Chondrocyte (in vitro differentiated cells): ENCODE data around the gene RBMS1. TPM values are rescaled to one million over a fixed set of nuclear protein-coding genes. Genes with fewer than 3 reads are reported as not detected.

Source experiments
- DNase-seq: peaks from one replicate; pipeline ENCODE4 v3.0.0; 2021; ENCODE audit warnings: mixed read lengths, low spot score
- H3K27ac Mint-ChIP-seq: one replicate; pipeline ENCODE4 v1.8.0; 2021; ENCODE audit warnings: mild to moderate bottlenecking, moderate library complexity, mixed read lengths; ENCODE audit not compliant: unreplicated experiment
- H3K27me3 Mint-ChIP-seq: 2 replicates; pipeline ENCODE4 v1.8.0; 2021; ENCODE audit warnings: low read depth, mixed read lengths
- H3K36me3 Mint-ChIP-seq: 2 replicates; pipeline ENCODE4 v1.8.0; 2021; ENCODE audit warnings: low read depth, mixed read lengths
- H3K4me1 Mint-ChIP-seq: 2 replicates; pipeline ENCODE4 v1.8.0; 2021; ENCODE audit warnings: low read depth, mild to moderate bottlenecking, mixed read lengths
- H3K4me3 Mint-ChIP-seq: one replicate; pipeline ENCODE4 v1.8.0; 2021; ENCODE audit warnings: mild to moderate bottlenecking, moderate library complexity, mixed read lengths; ENCODE audit not compliant: unreplicated experiment
- H3K9me3 Mint-ChIP-seq: 2 replicates; pipeline ENCODE4 v1.8.0; 2021; ENCODE audit warnings: low read depth, mixed read lengths
- CTCF ChIP-seq: fragments of 200-600 bp; sonication (generic); IDR thresholded peaks from 2 replicates; pipeline ENCODE4 v1.5.0; 2021; ENCODE audit warnings: antibody characterized with exemption, mild to moderate bottlenecking, moderate library complexity
- total RNA-seq: library from RNA; stranded (reverse); gene quantifications from 3 replicates; pipeline ENCODE4 v1.2.1, GENCODE V29; 2021

Gene RBMS1
- total RNA-seq, 1 donor from 2014 or later = 133 TPM

- Mint-ChIP-seq H3K27ac (peak overlapping the region; percentile 64), H3K4me3 (no peak overlapping the region), H3K9me3 (no peaks in the 10 kb centered on the region), H3K4me1 (peaks cover 88% of the 10 kb centered on the region), H3K27me3 (no peaks in the 10 kb centered on the region), H3K36me3 (peaks cover 17% of the 10 kb centered on the region)
- no peak for DNase-seq
- no peak for TF ChIP-seq CTCF
Observed at GRCh38 chr2:160360089-160360757, 133.4 kb downstream of the RBMS1 start.

- DNase-seq = no peak
- H3K27ac Mint-ChIP-seq = peak overlapping the region; percentile 38
- no peak overlapping the region for H3K4me3 Mint-ChIP-seq
- peaks cover 9% of the 10 kb centered on the region for H3K36me3 Mint-ChIP-seq
- H3K27me3 Mint-ChIP-seq = no peaks in the 10 kb centered on the region
- H3K9me3 Mint-ChIP-seq = no peaks in the 10 kb centered on the region
- peaks cover 87% of the 10 kb centered on the region for H3K4me1 Mint-ChIP-seq
- no peak for TF ChIP-seq CTCF
Observed at GRCh38 chr2:160358046-160358445, 135.6 kb downstream of the RBMS1 start.

- H3K36me3 Mint-ChIP-seq = peaks cover 9% of the 10 kb centered on the region
- peaks cover 88% of the 10 kb centered on the region for H3K4me1 Mint-ChIP-seq
- no peaks in the 10 kb centered on the region for H3K9me3 Mint-ChIP-seq
- DNase-seq = no peak
- H3K27me3 Mint-ChIP-seq = no peaks in the 10 kb centered on the region
- TF ChIP-seq CTCF = no peak
- H3K4me3 Mint-ChIP-seq = no peak overlapping the region
- H3K27ac Mint-ChIP-seq = peak overlapping the region; percentile 62
Observed at GRCh38 chr2:160356485-160356884, 137.1 kb downstream of the RBMS1 start.

GRCh38 chr2:160355080-160355479 is 138.5 kb downstream of the RBMS1 start:
- Mint-ChIP-seq H3K27me3 (no peaks in the 10 kb centered on the region), H3K4me3 (no peak overlapping the region), H3K36me3 (peaks cover 10% of the 10 kb centered on the region), H3K9me3 (no peaks in the 10 kb centered on the region), H3K27ac (peak overlapping the region; percentile 20), H3K4me1 (peaks cover 86% of the 10 kb centered on the region)
- no peak for DNase-seq
- TF ChIP-seq CTCF = no peak

GRCh38 chr2:160354677-160355076 is 138.9 kb downstream of the RBMS1 start:
- H3K4me3 Mint-ChIP-seq = no peak overlapping the region
- no peak overlapping the region for H3K27ac Mint-ChIP-seq
- peaks cover 88% of the 10 kb centered on the region for H3K4me1 Mint-ChIP-seq
- TF ChIP-seq CTCF = no peak
- DNase-seq = no peak
- H3K9me3 Mint-ChIP-seq = no peaks in the 10 kb centered on the region
- peaks cover 14% of the 10 kb centered on the region for H3K36me3 Mint-ChIP-seq
- H3K27me3 Mint-ChIP-seq = no peaks in the 10 kb centered on the region
